ENCODE results near the gene METTL21C.

METTL21C gene

GRCh38 chr13:102680842-102681740 lies 13.8 kb downstream of the METTL21C start:
- Histone ChIP-seq H3K4me3 (replicated peaks; ENCODE audit: low read depth, low read length) (no peak overlapping the region), H3K27me3 (replicated peaks; ENCODE audit: control insufficient read depth, insufficient read depth, low read length) (no peaks in the 10 kb centered on the region), H3K36me3 (ENCODE audit: control insufficient read depth, insufficient read depth, low read length) (no peaks in the 10 kb centered on the region; the same call in 1 of the 2 replicates)
- no peak for TF ChIP-seq CTCF (IDR thresholded peaks at IDR 0.05; ENCODE audit: insufficient read depth, low read length, poor library complexity, severe bottlenecking)
- DNase-seq (ENCODE audit: extremely low read depth, insufficient read length), result no peak

GRCh38 chr13:102680133-102680717 lies 14.6 kb downstream of the METTL21C start:
- Histone ChIP-seq H3K4me3 (replicated peaks; ENCODE audit: low read depth, low read length) (no peak overlapping the region), H3K27me3 (replicated peaks; ENCODE audit: control insufficient read depth, insufficient read depth, low read length) (no peaks in the 10 kb centered on the region), H3K36me3 (ENCODE audit: control insufficient read depth, insufficient read depth, low read length) (no peaks in the 10 kb centered on the region; the same call in 1 of the 2 replicates)
- TF ChIP-seq CTCF (IDR thresholded peaks at IDR 0.05; ENCODE audit: insufficient read depth, low read length, poor library complexity, severe bottlenecking), result no peak
- DNase-seq (ENCODE audit: extremely low read depth, insufficient read length), result no peak

GRCh38 chr13:102679449-102680132 lies 15.3 kb downstream of the METTL21C start:
- DNase-seq (ENCODE audit: extremely low read depth, insufficient read length), result no peak
- no peaks in the 10 kb centered on the region; the same call in 1 of the 2 replicates for H3K36me3 ChIP-seq (ENCODE audit: control insufficient read depth, insufficient read depth, low read length)
- H3K4me3 ChIP-seq (replicated peaks; ENCODE audit: low read depth, low read length), result no peak overlapping the region
- TF ChIP-seq CTCF (IDR thresholded peaks at IDR 0.05; ENCODE audit: insufficient read depth, low read length, poor library complexity, severe bottlenecking), result no peak
- H3K27me3 ChIP-seq (replicated peaks; ENCODE audit: control insufficient read depth, insufficient read depth, low read length), result no peaks in the 10 kb centered on the region

- no peak for TF ChIP-seq CTCF (IDR thresholded peaks at IDR 0.05; ENCODE audit: insufficient read depth, low read length, poor library complexity, severe bottlenecking)
- H3K4me3 ChIP-seq (replicated peaks; ENCODE audit: low read depth, low read length), result no peak overlapping the region
- no peaks in the 10 kb centered on the region; the same call in 1 of the 2 replicates for H3K36me3 ChIP-seq (ENCODE audit: control insufficient read depth, insufficient read depth, low read length)
- H3K27me3 ChIP-seq (replicated peaks; ENCODE audit: control insufficient read depth, insufficient read depth, low read length), result no peaks in the 10 kb centered on the region
- DNase-seq (ENCODE audit: extremely low read depth, insufficient read length), result no peak
Observed at GRCh38 chr13:102678339-102679107, 16.3 kb downstream of the METTL21C start.

GRCh38 chr13:102677122-102677521 lies 17.7 kb downstream of the METTL21C start:
- peaks cover 4% of the 10 kb centered on the region for H3K36me3 ChIP-seq (ENCODE audit: control insufficient read depth, insufficient read depth, low read length)
- TF ChIP-seq CTCF (IDR thresholded peaks at IDR 0.05; ENCODE audit: insufficient read depth, low read length, poor library complexity, severe bottlenecking), result no peak
- no peak overlapping the region for H3K4me3 ChIP-seq (replicated peaks; ENCODE audit: low read depth, low read length)
- no peaks in the 10 kb centered on the region for H3K27me3 ChIP-seq (replicated peaks; ENCODE audit: control insufficient read depth, insufficient read depth, low read length)
- DNase-seq (ENCODE audit: extremely low read depth, insufficient read length), result no peak

Measured in GM06990 (cell line).